Retinal pigment epithelial cell (primary cell): ENCODE measurements around the gene CDK19.

Source experiments
- DNase-seq: peaks from one replicate; pipeline ENCODE4 v3.0.0-alpha.2; 2010; ENCODE audit warnings: low read depth
- H3K4me3 ChIP-seq: 2 replicates; pipeline ENCODE4 v1.5.1; 2011; ENCODE audit warnings: mild to moderate bottlenecking, low read length, control low read depth, moderate library complexity
- CTCF ChIP-seq: conservative IDR thresholded peaks from 2 replicates; pipeline ENCODE4 v1.5.1; 2011; ENCODE audit warnings: low read depth, low read length, control low read depth, inconsistent platforms

CDK19 gene

GRCh38 chr6:110681543-110682459, 133.5 kb downstream of the CDK19 start:
- TF ChIP-seq CTCF = no peak

GRCh38 chr6:110676396-110676795, 138.9 kb downstream of the CDK19 start:
- no peak overlapping the region for H3K4me3 ChIP-seq
- no peak for DNase-seq
- TF ChIP-seq CTCF = no peak

More at GRCh38 chr6:110681543-110682459, 133.5 kb downstream of the CDK19 start:
- H3K4me3 ChIP-seq = no peak overlapping the region
- DNase-seq = no peak

DNA sequence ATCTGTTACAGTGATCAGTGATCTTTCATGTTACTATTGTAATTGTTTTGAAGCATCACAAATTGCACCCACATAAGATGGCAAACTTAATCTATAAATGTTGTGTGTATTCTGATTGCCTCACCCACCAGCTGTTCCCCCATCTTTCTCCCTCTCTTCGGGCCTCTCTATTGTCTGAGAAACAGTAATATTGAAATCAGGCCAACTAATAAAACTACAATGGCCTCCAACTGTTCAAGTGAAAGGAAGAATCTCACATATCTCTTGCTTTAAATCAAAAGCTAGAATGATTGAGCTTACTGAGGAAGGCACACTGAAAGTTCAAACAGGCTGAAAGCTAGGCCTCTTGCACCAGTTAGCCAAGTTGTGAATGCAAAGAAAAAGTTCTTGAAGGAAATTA, 141.2 kb downstream of the CDK19 start:
- TF ChIP-seq CTCF = no peak
- no peak overlapping the region for H3K4me3 ChIP-seq
- no peak for DNase-seq

- DNase-seq = no peak
- H3K4me3 ChIP-seq = no peak overlapping the region
- TF ChIP-seq CTCF = no peak
These were observed 143.1 kb downstream of the CDK19 start for GRCh38 chr6:110672122-110672521.

- no peak for DNase-seq
- no peak for TF ChIP-seq CTCF
- no peak overlapping the region for H3K4me3 ChIP-seq
These were observed 143.8 kb downstream of the CDK19 start for GRCh38 chr6:110671447-110671846.

DNA sequence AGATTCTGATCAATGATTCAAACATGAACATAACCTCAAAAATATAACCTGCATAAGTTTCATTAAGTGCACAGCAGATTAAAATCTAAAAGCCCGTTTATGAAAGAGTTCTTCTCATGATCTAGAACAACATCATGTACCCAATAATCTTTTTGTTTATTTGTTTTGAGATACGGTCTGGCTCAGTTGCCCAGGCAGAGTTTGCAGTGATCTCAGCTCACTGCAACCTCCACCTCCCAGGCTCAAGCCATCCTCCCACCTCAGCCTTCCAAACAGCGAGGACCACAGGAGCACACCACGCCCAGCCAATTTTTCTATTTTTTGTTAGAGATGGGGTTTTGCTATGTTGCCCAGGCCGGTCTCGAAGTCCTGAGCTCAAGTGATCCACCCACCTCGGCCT, 149.7 kb downstream of the CDK19 start:
- H3K4me3 ChIP-seq = no peak overlapping the region
- no peak for TF ChIP-seq CTCF
- DNase-seq = no peak

DNA sequence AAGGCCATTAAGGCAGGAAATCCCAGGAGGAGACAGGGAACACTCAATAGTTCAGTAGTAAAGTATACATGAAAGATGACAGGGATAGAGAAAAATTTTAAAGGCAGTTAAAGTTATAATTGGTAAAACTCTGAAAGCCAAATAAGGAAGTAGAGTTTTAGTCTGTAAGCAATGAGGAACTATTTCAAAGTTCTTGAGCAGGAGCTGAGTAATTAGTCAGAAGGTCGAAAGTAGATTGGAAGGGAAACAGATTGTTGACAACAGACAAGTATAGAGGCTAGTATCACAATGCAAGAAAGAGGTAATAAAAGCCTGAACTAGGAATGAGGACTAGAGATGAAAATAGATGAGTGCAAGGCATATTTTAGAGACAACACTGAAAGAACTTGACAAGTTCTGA, 150.3 kb downstream of the CDK19 start:
- TF ChIP-seq CTCF = no peak
- DNase-seq = no peak
- no peak overlapping the region for H3K4me3 ChIP-seq
